NB4 (cell line): Measurements from ENCODE around the gene LOC128125822.

ENCODE experiments used
- MAX ChIP-seq: IDR thresholded peaks from 2 replicates; pipeline ENCODE4 v1.6.1; 2011; ENCODE audit warnings: low read depth, low read length
- MYC ChIP-seq: IDR thresholded peaks from 2 replicates; pipeline ENCODE4 v1.6.1; 2011; ENCODE audit warnings: low read depth, low read length
- POLR2A ChIP-seq: IDR thresholded peaks from 2 replicates; pipeline ENCODE4 v1.6.1; 2011; ENCODE audit warnings: mild to moderate bottlenecking; ENCODE audit not compliant: insufficient read length; ENCODE audit errors: extremely low read depth
- TF ChIP-seq, protein P1 (sequence below): IDR thresholded peaks from one replicate; pipeline ENCODE4 v1.5.1; 2012; ENCODE audit warnings: low read depth, low read length

DNA sequence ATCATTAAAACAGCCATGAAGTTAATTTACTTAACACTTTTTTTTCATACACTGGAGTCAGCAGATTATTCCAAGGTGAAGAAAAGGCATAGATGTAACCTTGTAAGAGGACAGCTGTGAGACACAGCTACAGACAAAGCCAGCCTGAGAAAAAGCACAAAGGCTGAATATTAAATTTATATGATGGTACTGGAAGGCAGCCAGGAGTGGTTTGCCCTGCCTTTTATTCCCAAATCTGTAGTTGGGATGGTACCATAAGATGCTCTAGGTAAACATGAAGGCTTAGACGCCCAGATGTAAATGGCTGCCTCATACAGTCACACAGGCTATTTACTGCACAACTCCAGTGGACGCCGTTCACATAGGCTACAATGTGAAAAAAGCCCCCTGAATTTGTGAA is 42.1 kb upstream of the LOC128125822 start:
- TF ChIP-seq, protein P1, sequence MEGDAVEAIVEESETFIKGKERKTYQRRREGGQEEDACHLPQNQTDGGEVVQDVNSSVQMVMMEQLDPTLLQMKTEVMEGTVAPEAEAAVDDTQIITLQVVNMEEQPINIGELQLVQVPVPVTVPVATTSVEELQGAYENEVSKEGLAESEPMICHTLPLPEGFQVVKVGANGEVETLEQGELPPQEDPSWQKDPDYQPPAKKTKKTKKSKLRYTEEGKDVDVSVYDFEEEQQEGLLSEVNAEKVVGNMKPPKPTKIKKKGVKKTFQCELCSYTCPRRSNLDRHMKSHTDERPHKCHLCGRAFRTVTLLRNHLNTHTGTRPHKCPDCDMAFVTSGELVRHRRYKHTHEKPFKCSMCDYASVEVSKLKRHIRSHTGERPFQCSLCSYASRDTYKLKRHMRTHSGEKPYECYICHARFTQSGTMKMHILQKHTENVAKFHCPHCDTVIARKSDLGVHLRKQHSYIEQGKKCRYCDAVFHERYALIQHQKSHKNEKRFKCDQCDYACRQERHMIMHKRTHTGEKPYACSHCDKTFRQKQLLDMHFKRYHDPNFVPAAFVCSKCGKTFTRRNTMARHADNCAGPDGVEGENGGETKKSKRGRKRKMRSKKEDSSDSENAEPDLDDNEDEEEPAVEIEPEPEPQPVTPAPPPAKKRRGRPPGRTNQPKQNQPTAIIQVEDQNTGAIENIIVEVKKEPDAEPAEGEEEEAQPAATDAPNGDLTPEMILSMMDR, result no peak
- TF ChIP-seq POLR2A (no peak), MAX (no peak), MYC (no peak)
